Suprapubic skin (tissue), 4 donors: ENCODE data around the gene TRIM2.

Experiments used
- CTCF ChIP-seq, 2 donors: fragments of 200-600 bp in 1 of 2; fragments of 450-650 bp in 1 of 2; sonication (generic) in 1 of 2; IDR thresholded peaks; one replicate each; pipeline ENCODE4 v1.5.1; 2016 to 2019; ENCODE audit warnings: antibody characterized with exemption in 2 of 2, mild to moderate bottlenecking in 1 of 2, moderate library complexity in 1 of 2
- EP300 ChIP-seq: sonication (generic); formaldehyde crosslinking; IDR thresholded peaks from one replicate; pipeline ENCODE4 v1.6.1; 2017; ENCODE audit warnings: antibody characterized with exemption
- POLR2AphosphoS5 ChIP-seq, 3 donors: sonication (generic); formaldehyde crosslinking; IDR thresholded peaks; one replicate each; pipeline ENCODE4 v1.6.1; 2017; ENCODE audit warnings: antibody characterized with exemption in 3 of 3

GRCh38 chr4:153246446-153247115 is 42.3 kb downstream of the TRIM2 start:
- no peak for TF ChIP-seq CTCF (IDR thresholded peaks at IDR 0.05)
- no peak for TF ChIP-seq POLR2AphosphoS5 (IDR thresholded peaks at IDR 0.05)
- TF ChIP-seq EP300, result no peak
